Omental fat pad (tissue), 4 donors: ENCODE data around the gene MYOG. TPM values are rescaled to one million over a fixed set of nuclear protein-coding genes. Genes with fewer than 3 reads are reported as not detected.

Experiments used
- ATAC-seq: fragments of 150-250 bp; one replicate; pipeline ENCODE4 v1.9.1; 2016; ENCODE audit warnings: mild to moderate bottlenecking, moderate library complexity; ENCODE audit not compliant: low FRiP score
- DNase-seq: peaks from one replicate; pipeline ENCODE4 v3.0.0-alpha.2; 2019; ENCODE audit warnings: low spot score
- CTCF ChIP-seq, 3 donors: fragments of 450-650 bp; IDR thresholded peaks; one replicate each; pipeline ENCODE4 v1.5.1; 2016 to 2017; ENCODE audit warnings: antibody characterized with exemption in 3 of 3, mild to moderate bottlenecking in 3 of 3, moderate library complexity in 2 of 3
- total RNA-seq, 4 donors: library from RNA; depleted of rRNA; stranded (reverse); fragments of >200 nt; gene quantifications; one replicate each; pipeline ENCODE4 v1.1.0, GENCODE V29; 2016

Gene MYOG
- total RNA-seq, 4 donors from 2014 or later: not detected

GRCh38 chr1:203058676-203058935 lies 27.2 kb downstream of the MYOG start:
- DNase-seq: no peak
- no peak for TF ChIP-seq CTCF (IDR thresholded peaks at IDR 0.05)
- ATAC-seq: no peak

- no peak for ATAC-seq
- no peak for DNase-seq
- no peak for TF ChIP-seq CTCF (IDR thresholded peaks at IDR 0.05)
Measured at GRCh38 chr1:203057911-203058675, 27.7 kb downstream of the MYOG start.

- no peak for TF ChIP-seq CTCF (IDR thresholded peaks at IDR 0.05)
- no peak for ATAC-seq
- DNase-seq: no peak
Measured at GRCh38 chr1:203056516-203056915, 29.3 kb downstream of the MYOG start.

- TF ChIP-seq CTCF (IDR thresholded peaks at IDR 0.05): no peak
- ATAC-seq (no peak), DNase-seq (no peak)
Measured at GRCh38 chr1:203056012-203056411, 29.8 kb downstream of the MYOG start.

GRCh38 chr1:203055161-203055799 lies 30.5 kb downstream of the MYOG start:
- no peak for DNase-seq
- ATAC-seq: no peak
- TF ChIP-seq CTCF (IDR thresholded peaks at IDR 0.05): no peak

- DNase-seq: no peak
- no peak for TF ChIP-seq CTCF (IDR thresholded peaks at IDR 0.05)
- ATAC-seq: no peak
Measured at GRCh38 chr1:203054642-203055041, 31.2 kb downstream of the MYOG start.

GRCh38 chr1:203054184-203054583 lies 31.6 kb downstream of the MYOG start:
- DNase-seq (no peak), ATAC-seq (no peak)
- TF ChIP-seq CTCF (IDR thresholded peaks at IDR 0.05): no peak
